Osteocyte (in vitro differentiated cells): ENCODE results near the gene STK33. TPM values are rescaled to one million over a fixed set of nuclear protein-coding genes. Genes with fewer than 3 reads are reported as not detected.

Source experiments
- DNase-seq: peaks from one replicate; pipeline ENCODE4 v3.0.0; 2021; ENCODE audit warnings: mixed read lengths; ENCODE audit not compliant: unreplicated experiment; ENCODE audit errors: extremely low spot score
- H3K27ac Mint-ChIP-seq: one replicate; pipeline ENCODE4 v1.8.0; 2021; ENCODE audit warnings: mild to moderate bottlenecking, mixed read lengths; ENCODE audit not compliant: unreplicated experiment
- H3K27me3 Mint-ChIP-seq: one replicate; pipeline ENCODE4 v1.8.0; 2021; ENCODE audit warnings: mixed read lengths; ENCODE audit not compliant: unreplicated experiment
- H3K36me3 Mint-ChIP-seq: one replicate; pipeline ENCODE4 v1.8.0; 2021; ENCODE audit warnings: mixed read lengths; ENCODE audit not compliant: unreplicated experiment
- H3K4me1 Mint-ChIP-seq: one replicate; pipeline ENCODE4 v1.8.0; 2021; ENCODE audit warnings: mixed read lengths; ENCODE audit not compliant: unreplicated experiment
- H3K4me3 Mint-ChIP-seq: one replicate; pipeline ENCODE4 v1.8.0; 2021; ENCODE audit warnings: mild to moderate bottlenecking, moderate library complexity, mixed read lengths; ENCODE audit not compliant: unreplicated experiment
- H3K9me3 Mint-ChIP-seq: one replicate; pipeline ENCODE4 v1.8.0; 2021; ENCODE audit warnings: mixed read lengths; ENCODE audit not compliant: unreplicated experiment
- total RNA-seq: library from RNA; stranded (reverse); gene quantifications from 2 replicates; pipeline ENCODE4 v1.2.1, GENCODE V29; 2021
- TF ChIP-seq, protein P1 (sequence below): fragments of 200-600 bp; sonication (generic); IDR thresholded peaks from 2 replicates; pipeline ENCODE4 v1.5.0; 2021; ENCODE audit warnings: antibody characterized with exemption, mild to moderate bottlenecking, moderate library complexity

STK33 gene
- total RNA-seq, 1 donor from 2014 or later = 1.3 TPM

DNA sequence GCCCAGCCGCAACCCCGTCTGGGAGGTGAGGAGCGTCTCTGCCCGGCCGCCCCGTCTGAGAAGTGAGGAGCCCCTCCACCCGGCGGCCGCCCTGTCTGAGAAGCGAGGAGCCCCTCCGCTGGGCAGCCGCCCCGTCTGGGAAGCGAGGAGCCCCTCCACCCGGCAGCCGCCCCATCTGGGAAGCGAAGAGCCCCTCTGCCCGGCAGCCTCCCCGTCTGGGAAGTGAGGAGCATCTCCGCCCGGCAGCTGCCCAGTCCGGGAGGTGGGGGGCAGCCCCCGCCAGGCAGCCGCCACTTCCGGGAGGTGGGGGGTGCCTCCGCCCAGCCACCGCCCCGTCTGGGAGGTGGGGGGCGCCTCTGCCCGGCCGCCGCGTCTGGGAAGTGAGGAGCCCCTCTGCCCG lies 70.6 kb downstream of the STK33 start:
- TF ChIP-seq, protein P1, sequence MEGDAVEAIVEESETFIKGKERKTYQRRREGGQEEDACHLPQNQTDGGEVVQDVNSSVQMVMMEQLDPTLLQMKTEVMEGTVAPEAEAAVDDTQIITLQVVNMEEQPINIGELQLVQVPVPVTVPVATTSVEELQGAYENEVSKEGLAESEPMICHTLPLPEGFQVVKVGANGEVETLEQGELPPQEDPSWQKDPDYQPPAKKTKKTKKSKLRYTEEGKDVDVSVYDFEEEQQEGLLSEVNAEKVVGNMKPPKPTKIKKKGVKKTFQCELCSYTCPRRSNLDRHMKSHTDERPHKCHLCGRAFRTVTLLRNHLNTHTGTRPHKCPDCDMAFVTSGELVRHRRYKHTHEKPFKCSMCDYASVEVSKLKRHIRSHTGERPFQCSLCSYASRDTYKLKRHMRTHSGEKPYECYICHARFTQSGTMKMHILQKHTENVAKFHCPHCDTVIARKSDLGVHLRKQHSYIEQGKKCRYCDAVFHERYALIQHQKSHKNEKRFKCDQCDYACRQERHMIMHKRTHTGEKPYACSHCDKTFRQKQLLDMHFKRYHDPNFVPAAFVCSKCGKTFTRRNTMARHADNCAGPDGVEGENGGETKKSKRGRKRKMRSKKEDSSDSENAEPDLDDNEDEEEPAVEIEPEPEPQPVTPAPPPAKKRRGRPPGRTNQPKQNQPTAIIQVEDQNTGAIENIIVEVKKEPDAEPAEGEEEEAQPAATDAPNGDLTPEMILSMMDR = no peak
- Mint-ChIP-seq H3K4me3 (no peak overlapping the region), H3K9me3 (peaks cover 5% of the 10 kb centered on the region)

DNA sequence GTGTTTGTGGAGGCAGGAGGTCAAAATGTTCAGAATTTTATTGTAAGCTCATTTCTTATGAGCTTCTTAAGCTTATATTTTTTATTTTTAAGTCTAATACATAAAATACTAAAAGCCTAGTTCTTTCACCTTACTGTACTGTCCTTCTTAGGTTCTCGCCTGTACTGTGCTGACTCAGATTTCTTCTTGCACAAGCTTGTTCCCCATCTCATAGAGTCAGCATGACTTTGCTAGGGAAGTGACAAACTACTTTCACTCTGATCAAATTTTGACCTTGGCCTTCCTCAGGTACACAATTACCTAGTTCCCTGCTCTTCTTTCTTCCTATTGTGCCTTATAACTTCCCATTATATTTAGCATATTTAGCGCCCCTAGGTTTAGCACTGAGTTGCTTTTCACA lies 81.5 kb downstream of the STK33 start:
- Mint-ChIP-seq H3K36me3 (no peaks in the 10 kb centered on the region), H3K4me3 (no peak overlapping the region), H3K9me3 (peaks cover 13% of the 10 kb centered on the region), H3K27me3 (peaks cover 31% of the 10 kb centered on the region), H3K27ac (no peak overlapping the region), H3K4me1 (no peaks in the 10 kb centered on the region)
- TF ChIP-seq, protein P1 = no peak
- no peak for DNase-seq

More for the DNA sequence above, 70.6 kb downstream of the STK33 start:
- no peak overlapping the region for H3K27ac Mint-ChIP-seq
- H3K27me3 Mint-ChIP-seq = peaks cover 31% of the 10 kb centered on the region
- DNase-seq = no peak
- H3K4me1 Mint-ChIP-seq = no peaks in the 10 kb centered on the region
- H3K36me3 Mint-ChIP-seq = no peaks in the 10 kb centered on the region

- H3K4me3 Mint-ChIP-seq = no peak overlapping the region
- no peaks in the 10 kb centered on the region for H3K36me3 Mint-ChIP-seq
- no peaks in the 10 kb centered on the region for H3K9me3 Mint-ChIP-seq
- H3K27me3 Mint-ChIP-seq = peaks cover 6% of the 10 kb centered on the region
- no peak for DNase-seq
- TF ChIP-seq, protein P1 = no peak
- no peak overlapping the region for H3K27ac Mint-ChIP-seq
- no peaks in the 10 kb centered on the region for H3K4me1 Mint-ChIP-seq
Observed at GRCh38 chr11:8503910-8504364, 90.1 kb downstream of the STK33 start.

- TF ChIP-seq, protein P1 = no peak
- no peak overlapping the region for H3K4me3 Mint-ChIP-seq
- H3K4me1 Mint-ChIP-seq = no peaks in the 10 kb centered on the region
- H3K36me3 Mint-ChIP-seq = no peaks in the 10 kb centered on the region
- H3K9me3 Mint-ChIP-seq = peaks cover 3% of the 10 kb centered on the region
- peaks cover 6% of the 10 kb centered on the region for H3K27me3 Mint-ChIP-seq
- no peak for DNase-seq
- no peak overlapping the region for H3K27ac Mint-ChIP-seq
Observed at GRCh38 chr11:8501836-8502235, 92.2 kb downstream of the STK33 start.

DNA sequence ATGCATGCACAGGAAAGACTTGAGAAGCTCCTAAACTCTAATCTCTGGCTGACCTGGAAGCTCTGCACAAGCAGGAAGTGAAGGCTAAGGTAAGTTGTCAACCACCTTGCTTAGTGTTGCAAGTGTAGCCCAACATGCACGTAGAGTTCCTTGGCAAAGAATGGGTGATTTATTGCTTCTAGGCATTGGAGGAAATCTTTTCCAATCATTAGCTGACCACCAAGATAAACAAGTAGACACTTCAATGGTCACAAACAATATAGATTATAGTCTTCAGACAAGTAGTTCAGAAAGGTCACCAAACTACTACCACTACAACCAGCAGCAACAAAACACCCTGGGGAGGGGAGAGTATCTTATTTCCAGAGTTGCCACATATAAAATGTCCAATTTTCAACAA lies 105.6 kb downstream of the STK33 start:
- Mint-ChIP-seq H3K27ac (no peak overlapping the region), H3K27me3 (peaks cover 6% of the 10 kb centered on the region), H3K36me3 (no peaks in the 10 kb centered on the region), H3K4me1 (no peaks in the 10 kb centered on the region), H3K4me3 (no peak overlapping the region), H3K9me3 (no peaks in the 10 kb centered on the region)
- TF ChIP-seq, protein P1 = no peak
- no peak for DNase-seq
